Esophagus (tissue), 2 donors: ENCODE data around the gene ADCYAP1R1. TPM values are rescaled to one million over a fixed set of nuclear protein-coding genes. Genes with fewer than 3 reads are reported as not detected.

Experiments used
- H3K27ac ChIP-seq, 2 donors: one replicate each; pipeline ENCODE4 v1.5.1; 2013; ENCODE audit warnings: low read depth in 2 of 2, mild to moderate bottlenecking in 2 of 2, inconsistent platforms in 1 of 2, low read length in 1 of 2, moderate library complexity in 1 of 2
- H3K27me3 ChIP-seq, 2 donors: one replicate each; pipeline ENCODE4 v1.6.1; 2013; ENCODE audit warnings: low read length in 2 of 2, control low read depth in 1 of 2, mild to moderate bottlenecking in 1 of 2; ENCODE audit not compliant: insufficient read depth in 2 of 2, control insufficient read depth in 1 of 2
- H3K36me3 ChIP-seq, 2 donors: one replicate each; pipeline ENCODE4 v1.6.1; 2013; ENCODE audit warnings: low read length in 1 of 2; ENCODE audit not compliant: control insufficient read depth in 2 of 2, insufficient read depth in 2 of 2
- H3K4me1 ChIP-seq, 2 donors: one replicate each; pipeline ENCODE4 v1.6.1; 2013; ENCODE audit warnings: low read length in 1 of 2; ENCODE audit not compliant: control insufficient read depth in 2 of 2, insufficient read depth in 2 of 2
- H3K4me3 ChIP-seq, 2 donors: one replicate each; pipeline ENCODE4 v1.5.1; 2013; ENCODE audit warnings: low read length in 2 of 2, mild to moderate bottlenecking in 2 of 2, low read depth in 1 of 2, moderate library complexity in 1 of 2
- H3K9me3 ChIP-seq, 2 donors: one replicate each; pipeline ENCODE4 v1.6.1; 2013; ENCODE audit warnings: mild to moderate bottlenecking in 2 of 2, low read depth in 1 of 2, low read length in 1 of 2, moderate library complexity in 1 of 2; ENCODE audit not compliant: control insufficient read depth in 2 of 2, insufficient read depth in 1 of 2
- WGBS, 2 donors: extraction: QIAGEN DNeasy Blood & Tissue Kit; methylation state at CpG; one replicate each; pipeline ENCODE4 v1.1.7; 2013; 5-methylcytosine and 5-hydroxymethylcytosine counted together
- polyA plus RNA-seq, 2 donors: library from polyadenylated mRNA; stranded (reverse); fragments of 200-250 nt; gene quantifications; one replicate each; pipeline ENCODE4 v1.2.3, GENCODE V29; 2013
- donor health status: healthy with polysubstance abuse.
- donor health status: Bipolar disorder and iron deficiency.

Gene ADCYAP1R1
- polyA plus RNA-seq, 2 donors: 0.11 to 0.12 TPM

GRCh38 chr7:31092606-31093005, 40.5 kb downstream of the ADCYAP1R1 start:
- WGBS, 2 donors: 94 to 96% methylated on average over 4 of the region's 4 CpGs
- H3K36me3 ChIP-seq: no peaks in the 10 kb centered on the region
- no peak overlapping the region for H3K4me3 ChIP-seq
- H3K27ac ChIP-seq: no peak overlapping the region
- H3K4me1 ChIP-seq: no peaks in the 10 kb centered on the region
- H3K9me3 ChIP-seq: no peaks in the 10 kb centered on the region
- H3K27me3 ChIP-seq: peaks cover 3% of the 10 kb centered on the region in 2 donors

GRCh38 chr7:31093282-31093681, 41.2 kb downstream of the ADCYAP1R1 start:
- Histone ChIP-seq H3K27me3 (peaks cover 3% of the 10 kb centered on the region in 2 donors), H3K9me3 (no peaks in the 10 kb centered on the region), H3K36me3 (no peaks in the 10 kb centered on the region), H3K4me1 (no peaks in the 10 kb centered on the region), H3K27ac (no peak overlapping the region), H3K4me3 (no peak overlapping the region)
- WGBS, 2 donors: 89 to 96% methylated on average over 3 of the region's 3 CpGs

- Histone ChIP-seq H3K27me3 (peaks cover 3% of the 10 kb centered on the region in 2 donors), H3K27ac (no peak overlapping the region), H3K4me1 (no peaks in the 10 kb centered on the region), H3K36me3 (no peaks in the 10 kb centered on the region), H3K4me3 (no peak overlapping the region), H3K9me3 (no peaks in the 10 kb centered on the region)
- 69 to 75% methylated on average over 4 of the region's 4 CpGs for WGBS, 2 donors
Measured at GRCh38 chr7:31094271-31094670, 42.2 kb downstream of the ADCYAP1R1 start.

- 75 to 77% methylated on average over 15 of the region's 15 CpGs for WGBS, 2 donors
- Histone ChIP-seq H3K27ac (no peak overlapping the region), H3K36me3 (no peaks in the 10 kb centered on the region), H3K4me3 (no peak overlapping the region), H3K9me3 (no peaks in the 10 kb centered on the region), H3K27me3 (peaks cover 3% of the 10 kb centered on the region in 2 donors), H3K4me1 (no peaks in the 10 kb centered on the region)
Measured at GRCh38 chr7:31095286-31096197, 43.4 kb downstream of the ADCYAP1R1 start.

GRCh38 chr7:31096198-31096876, 44.2 kb downstream of the ADCYAP1R1 start:
- Histone ChIP-seq H3K36me3 (no peaks in the 10 kb centered on the region), H3K9me3 (no peaks in the 10 kb centered on the region), H3K27me3 (peaks cover 3% of the 10 kb centered on the region in 2 donors), H3K27ac (no peak overlapping the region), H3K4me3 (no peak overlapping the region), H3K4me1 (no peaks in the 10 kb centered on the region)
- WGBS, 2 donors: 63 to 67% methylated on average over 8 of the region's 8 CpGs

- WGBS, 2 donors: 55 to 60% methylated on average over 6 of the region's 6 CpGs
- Histone ChIP-seq H3K4me1 (no peaks in the 10 kb centered on the region), H3K4me3 (no peak overlapping the region), H3K9me3 (no peaks in the 10 kb centered on the region), H3K27ac (no peak overlapping the region), H3K36me3 (no peaks in the 10 kb centered on the region), H3K27me3 (peaks cover 3% of the 10 kb centered on the region in 2 donors)
Measured at GRCh38 chr7:31096877-31097258, 44.8 kb downstream of the ADCYAP1R1 start.

GRCh38 chr7:31098642-31099360, 46.7 kb downstream of the ADCYAP1R1 start:
- Histone ChIP-seq H3K9me3 (no peaks in the 10 kb centered on the region), H3K36me3 (no peaks in the 10 kb centered on the region), H3K4me3 (no peak overlapping the region), H3K27me3 (no peaks in the 10 kb centered on the region), H3K27ac (no peak overlapping the region), H3K4me1 (no peaks in the 10 kb centered on the region)
- whole genome bisulfite sequencing, 2 donors: 57 to 65% methylated on average over 5 of the region's 5 CpGs

GRCh38 chr7:31099451-31100444, 47.6 kb downstream of the ADCYAP1R1 start:
- no peaks in the 10 kb centered on the region for H3K9me3 ChIP-seq
- no peak overlapping the region for H3K4me3 ChIP-seq
- no peaks in the 10 kb centered on the region for H3K27me3 ChIP-seq
- no peaks in the 10 kb centered on the region for H3K36me3 ChIP-seq
- 81 to 84% methylated on average over 20 of the region's 20 CpGs for WGBS, 2 donors
- no peaks in the 10 kb centered on the region for H3K4me1 ChIP-seq
- H3K27ac ChIP-seq: no peak overlapping the region
